Brain microvascular endothelial cell (primary cell): ENCODE data around the gene WDR7.
A peak's percentile ranks its signal among the peaks of the same experiment; 100 is the strongest.

Source experiments
- DNase-seq: peaks from one replicate; pipeline ENCODE4 v3.0.0-alpha.2; 2020
- H3K27ac ChIP-seq: fragments of 250-450 bp; sonication (Bioruptor Pico); 2 replicates; pipeline ENCODE4 v1.5.1; 2020; ENCODE audit warnings: mild to moderate bottlenecking, moderate library complexity
- H3K27me3 ChIP-seq: fragments of 250-450 bp; sonication (Bioruptor Pico); replicated peaks from 2 replicates; pipeline ENCODE4 v1.5.1; 2020; ENCODE audit warnings: mild to moderate bottlenecking
- H3K36me3 ChIP-seq: fragments of 250-450 bp; sonication (Bioruptor Pico); replicated peaks from 2 replicates; pipeline ENCODE4 v1.5.1; 2020; ENCODE audit warnings: mild to moderate bottlenecking
- H3K4me3 ChIP-seq: 2 replicates; pipeline ENCODE4 v1.5.1; 2011; ENCODE audit warnings: low read depth, mild to moderate bottlenecking, control low read depth, low read length, moderate library complexity
- CTCF ChIP-seq: IDR thresholded peaks from 2 replicates; pipeline ENCODE4 v1.5.1; 2011; ENCODE audit warnings: low read depth, mild to moderate bottlenecking, moderate library complexity, low read length, control low read depth, inconsistent platforms; ENCODE audit errors: missing control alignments
- in situ Hi-C: cut with HindIII; loops from 2 replicates; pipeline ENCODE4 v1.10.0; 2017; ENCODE audit warnings: low sequenced_read_pairs, low pct_ligation_motif_present

WDR7 gene

GRCh38 chr18:56740645-56741044 lies 89.5 kb downstream of the WDR7 start:
- Histone ChIP-seq H3K36me3 (no peaks in the 10 kb centered on the region), H3K4me3 (no peak overlapping the region), H3K27me3 (no peaks in the 10 kb centered on the region), H3K27ac (no peak overlapping the region)
- in situ Hi-C loops, result no loop called here
- no peak for TF ChIP-seq CTCF
- no peak for DNase-seq

- no peak overlapping the region for H3K4me3 ChIP-seq
- no peak for TF ChIP-seq CTCF
- H3K27ac ChIP-seq, result no peak overlapping the region
- no peak for DNase-seq
- no peaks in the 10 kb centered on the region for H3K36me3 ChIP-seq
- in situ Hi-C loops, result no loop called here
- no peaks in the 10 kb centered on the region for H3K27me3 ChIP-seq
Observed at GRCh38 chr18:56741685-56742084, 90.5 kb downstream of the WDR7 start.

GRCh38 chr18:56743115-56743514 lies 92.0 kb downstream of the WDR7 start:
- H3K27me3 ChIP-seq, result no peaks in the 10 kb centered on the region

GRCh38 chr18:56747032-56747658 lies 96.0 kb downstream of the WDR7 start:
- in situ Hi-C loops, result no loop called here
- H3K4me3 ChIP-seq, result no peak overlapping the region
- no peak overlapping the region for H3K27ac ChIP-seq
- no peak for TF ChIP-seq CTCF
- no peak for DNase-seq
- H3K27me3 ChIP-seq, result no peaks in the 10 kb centered on the region
- no peaks in the 10 kb centered on the region for H3K36me3 ChIP-seq

More at GRCh38 chr18:56743115-56743514, 92.0 kb downstream of the WDR7 start:
- H3K4me3 ChIP-seq, result no peak overlapping the region
- in situ Hi-C loops, result no loop called here
- no peak overlapping the region for H3K27ac ChIP-seq
- no peaks in the 10 kb centered on the region for H3K36me3 ChIP-seq
- no peak for TF ChIP-seq CTCF
- DNase-seq, result no peak

- Histone ChIP-seq H3K27ac (no peak overlapping the region), H3K4me3 (no peak overlapping the region), H3K27me3 (no peaks in the 10 kb centered on the region), H3K36me3 (no peaks in the 10 kb centered on the region)
- DNase-seq, result no peak
- in situ Hi-C loops, result no loop called here
- TF ChIP-seq CTCF, result no peak
Observed at GRCh38 chr18:56747857-56748256, 96.7 kb downstream of the WDR7 start.

GRCh38 chr18:56748698-56749268 lies 97.6 kb downstream of the WDR7 start:
- H3K27me3 ChIP-seq, result no peaks in the 10 kb centered on the region
- in situ Hi-C loops, result no loop called here
- no peak overlapping the region for H3K4me3 ChIP-seq
- peak; percentile 55 for TF ChIP-seq CTCF
- H3K27ac ChIP-seq, result no peak overlapping the region
- no peaks in the 10 kb centered on the region for H3K36me3 ChIP-seq
- DNase-seq, result peak; percentile 16
